MM.1S (cell line): Measurements from ENCODE around the gene FOXA2.

Experiments used
- DNase-seq: peaks from one replicate; pipeline ENCODE4 v3.0.0-alpha.2; 2015
- H2AFZ ChIP-seq: fragments of 300-600 bp; sonication (generic); 2 replicates; pipeline ENCODE4 v1.6.0; 2016; ENCODE audit warnings: antibody characterized with exemption, low read length
- H3F3A ChIP-seq: fragments of 300-600 bp; sonication (generic); 2 replicates; pipeline ENCODE4 v1.6.1; 2016; ENCODE audit warnings: mild to moderate bottlenecking, antibody characterized with exemption, low read length, moderate library complexity, mixed read lengths; ENCODE audit not compliant: insufficient read depth
- H3K27ac ChIP-seq: fragments of 300-600 bp; sonication (generic); 2 replicates; pipeline ENCODE4 v1.5.1; 2016; ENCODE audit warnings: mild to moderate bottlenecking, low read length
- H3K27me3 ChIP-seq: fragments of 300-600 bp; sonication (generic); replicated peaks from 2 replicates; pipeline ENCODE4 v1.6.0; 2016; ENCODE audit warnings: low read length; ENCODE audit not compliant: insufficient read depth
- H3K36me3 ChIP-seq: fragments of 300-600 bp; sonication (generic); replicated peaks from 2 replicates; pipeline ENCODE4 v1.6.1; 2016; ENCODE audit warnings: mild to moderate bottlenecking, low read length, mixed read lengths; ENCODE audit not compliant: insufficient read depth
- H3K4me1 ChIP-seq: fragments of 300-600 bp; sonication (generic); 2 replicates; pipeline ENCODE4 v1.6.1; 2016; ENCODE audit warnings: low read length, mixed read lengths
- H3K4me2 ChIP-seq: fragments of 300-600 bp; sonication (generic); 2 replicates; pipeline ENCODE4 v1.6.0; 2016; ENCODE audit warnings: low read depth, low read length
- H3K4me3 ChIP-seq: fragments of 300-600 bp; sonication (generic); 2 replicates; pipeline ENCODE4 v1.5.1; 2016; ENCODE audit warnings: low read length, mixed read lengths
- H3K79me2 ChIP-seq: fragments of 300-600 bp; sonication (generic); 2 replicates; pipeline ENCODE4 v1.6.1; 2016; ENCODE audit warnings: mixed run types, low read length, mixed read lengths
- H3K9ac ChIP-seq: fragments of 300-600 bp; sonication (generic); 2 replicates; pipeline ENCODE4 v1.6.1; 2016; ENCODE audit warnings: low read length, mixed read lengths
- H3K9me2 ChIP-seq: fragments of 300-600 bp; sonication (generic); replicated peaks from 2 replicates; pipeline ENCODE4 v1.6.1; 2016; ENCODE audit warnings: mild to moderate bottlenecking, low read length, mixed read lengths; ENCODE audit not compliant: insufficient read depth
- H3K9me3 ChIP-seq: fragments of 300-600 bp; sonication (generic); replicated peaks from 2 replicates; pipeline ENCODE4 v1.6.1; 2016; ENCODE audit warnings: mild to moderate bottlenecking, low read length, mixed read lengths; ENCODE audit not compliant: insufficient read depth
- H4K20me1 ChIP-seq: fragments of 300-600 bp; sonication (generic); 2 replicates; pipeline ENCODE4 v1.6.1; 2016; ENCODE audit warnings: mild to moderate bottlenecking, low read length, moderate library complexity, mixed read lengths; ENCODE audit not compliant: insufficient read depth
- CTCF ChIP-seq: fragments of 300-600 bp; sonication (generic); IDR thresholded peaks from 2 replicates; pipeline ENCODE4 v1.5.1; 2016; ENCODE audit warnings: antibody characterized with exemption, low read length, mixed read lengths
- EZH2 ChIP-seq: fragments of 300-600 bp; sonication (generic); optimal IDR thresholded peaks from 2 replicates; pipeline ENCODE3; 2017; ENCODE audit warnings: low read depth, mild to moderate bottlenecking, antibody characterized with exemption, low read length, mixed read lengths
- EZH2phosphoT487 ChIP-seq: fragments of 300-600 bp; sonication (generic); IDR thresholded peaks from 2 replicates; pipeline ENCODE4 v1.6.1; 2018; ENCODE audit warnings: antibody characterized with exemption, low read length

Gene FOXA2

GRCh38 chr20:22568872-22569344 is 15.5 kb downstream of the FOXA2 start:
- Histone ChIP-seq H3K27ac (no peak overlapping the region), H3K79me2 (no peaks in the 10 kb centered on the region), H2AFZ (no peak overlapping the region), H4K20me1 (no peaks in the 10 kb centered on the region), H3K9me2 (no peaks in the 10 kb centered on the region), H3K36me3 (no peaks in the 10 kb centered on the region), H3K9ac (no peak overlapping the region), H3K27me3 (no peaks in the 10 kb centered on the region), H3K4me1 (no peaks in the 10 kb centered on the region), H3K4me2 (no peak overlapping the region), H3F3A (no peaks in the 10 kb centered on the region), H3K9me3 (no peaks in the 10 kb centered on the region), H3K4me3 (no peak overlapping the region)
- no peak for DNase-seq
- no peak for TF ChIP-seq CTCF
- TF ChIP-seq EZH2phosphoT487 = no peak
- TF ChIP-seq EZH2 = no peak

GRCh38 chr20:22567944-22568871 is 16.2 kb downstream of the FOXA2 start:
- H3K9ac ChIP-seq = no peak overlapping the region
- H3K4me1 ChIP-seq = no peaks in the 10 kb centered on the region
- no peaks in the 10 kb centered on the region for H3K36me3 ChIP-seq
- H3K4me2 ChIP-seq = no peak overlapping the region
- TF ChIP-seq CTCF (no peak), EZH2 (no peak), EZH2phosphoT487 (no peak)
- no peaks in the 10 kb centered on the region for H3K9me2 ChIP-seq
- no peaks in the 10 kb centered on the region for H3K79me2 ChIP-seq
- DNase-seq = no peak
- H3K27me3 ChIP-seq = no peaks in the 10 kb centered on the region
- no peak overlapping the region for H3K27ac ChIP-seq
- no peaks in the 10 kb centered on the region for H4K20me1 ChIP-seq
- no peak overlapping the region for H2AFZ ChIP-seq
- H3K4me3 ChIP-seq = no peak overlapping the region
- H3F3A ChIP-seq = no peaks in the 10 kb centered on the region
- no peaks in the 10 kb centered on the region for H3K9me3 ChIP-seq

GRCh38 chr20:22566876-22567658 is 17.3 kb downstream of the FOXA2 start:
- Histone ChIP-seq H3K36me3 (no peaks in the 10 kb centered on the region), H3K27me3 (no peaks in the 10 kb centered on the region), H3K79me2 (no peaks in the 10 kb centered on the region), H3K4me2 (no peak overlapping the region), H3K9ac (no peak overlapping the region), H3K27ac (no peak overlapping the region), H3K4me3 (no peak overlapping the region), H2AFZ (no peak overlapping the region), H3K9me3 (no peaks in the 10 kb centered on the region), H3K4me1 (no peaks in the 10 kb centered on the region), H3K9me2 (no peaks in the 10 kb centered on the region), H3F3A (no peaks in the 10 kb centered on the region), H4K20me1 (no peaks in the 10 kb centered on the region)
- no peak for TF ChIP-seq EZH2
- no peak for TF ChIP-seq CTCF
- TF ChIP-seq EZH2phosphoT487 = no peak
- DNase-seq = no peak
